Common myeloid progenitor, CD34-positive (primary cell): Measurements from ENCODE around the gene MAPRE3.

Experiments used
- CTCF ChIA-PET: fragments of 350-600 bp; sonication (Branson Sonifier 250); formaldehyde crosslinking; loops from one replicate; lab custom pipeline; 2021; ENCODE audit warnings: antibody characterized with exemption; lab: Charles Lee
- POLR2A ChIA-PET: fragments of 350-600 bp; sonication (Branson Sonifier 250); formaldehyde crosslinking; loops from one replicate; lab custom pipeline; 2021; ENCODE audit warnings: antibody characterized with exemption; lab: Charles Lee
- DNase-seq, 3 donors: peaks; one replicate each; pipeline versions ENCODE4 v3.0.0 to v3.0.0-alpha.2; 2013
- H3K27ac ChIP-seq, 2 experiments: 1 replicate in 1 of 2; 2 replicates in 1 of 2; pipeline ENCODE4 v1.7.0; 2013; ENCODE audit warnings: inconsistent platforms in 2 of 2, low read length in 2 of 2, mild to moderate bottlenecking in 2 of 2, low read depth in 1 of 2, moderate library complexity in 1 of 2; ENCODE audit not compliant: severe bottlenecking in 2 of 2, insufficient read depth in 1 of 2, poor library complexity in 1 of 2
- H3K27me3 ChIP-seq, 5 experiments: replicated peaks in 2 of 5; 1 replicate in 3 of 5; 2 replicates in 2 of 5; pipeline versions ENCODE4 v1.6.1 to v1.7.0; 2013; ENCODE audit warnings: low read length in 4 of 5, mild to moderate bottlenecking in 2 of 5, moderate library complexity in 2 of 5, inconsistent platforms in 1 of 5; ENCODE audit not compliant: insufficient read depth in 5 of 5, control insufficient read depth in 4 of 5
- H3K36me3 ChIP-seq, 4 experiments: 1 replicate in 2 of 4; 2 replicates in 2 of 4; pipeline versions ENCODE4 v1.6.1 to v1.7.0; 2013; ENCODE audit warnings: low read length in 3 of 4, control low read depth in 1 of 4, mild to moderate bottlenecking in 1 of 4; ENCODE audit not compliant: control insufficient read depth in 4 of 4, insufficient read depth in 4 of 4
- H3K4me1 ChIP-seq, 4 experiments: 1 replicate in 3 of 4; 2 replicates in 1 of 4; pipeline versions ENCODE4 v1.6.1 to v1.7.1; 2013; ENCODE audit warnings: low read length in 3 of 4, mild to moderate bottlenecking in 3 of 4, control low read depth in 1 of 4, inconsistent platforms in 1 of 4, moderate library complexity in 1 of 4; ENCODE audit not compliant: control insufficient read depth in 4 of 4, insufficient read depth in 4 of 4; ENCODE audit errors: control extremely low read depth in 1 of 4
- H3K4me3 ChIP-seq, 7 experiments: 1 replicate in 4 of 7; 2 replicates in 3 of 7; pipeline versions ENCODE4 v1.5.1 to v1.7.0; 2013; ENCODE audit warnings: mild to moderate bottlenecking in 7 of 7, low read length in 6 of 7, moderate library complexity in 6 of 7, inconsistent platforms in 2 of 7, low read depth in 2 of 7, control low read depth in 1 of 7; ENCODE audit not compliant: insufficient read depth in 4 of 7, control insufficient read depth in 1 of 7; ENCODE audit errors: extremely low read depth in 1 of 7
- H3K9me3 ChIP-seq, 5 experiments: 1 replicate in 4 of 5; 2 replicates in 1 of 5; pipeline versions ENCODE4 v1.6.1 to v1.7.1; 2013; ENCODE audit warnings: low read length in 4 of 5, mild to moderate bottlenecking in 2 of 5, inconsistent platforms in 1 of 5, low read depth in 1 of 5, moderate library complexity in 1 of 5; ENCODE audit not compliant: control insufficient read depth in 4 of 5, insufficient read depth in 2 of 5; ENCODE audit errors: control extremely low read depth in 1 of 5
- WGBS: methylation state at CpG from one replicate; pipeline ENCODE4 v1.1.5; 2013; ENCODE audit not compliant: insufficient coverage; 5-methylcytosine and 5-hydroxymethylcytosine counted together

The MAPRE3 gene

GRCh38 chr2:27054721-27055120, 84.3 kb downstream of the MAPRE3 start:
- 98% methylated on average over 8 of the region's 11 CpGs for WGBS
- POLR2A ChIA-PET = no interaction called here
- no peak for DNase-seq
- CTCF ChIA-PET = interaction anchor here (1.1 to 19.5 kb wide), 3 partner anchors 15 to 78 kb away, joined by 3 to 381 read pairs (median 3); partner anchors contain the start of genes EMILIN1, KHK and OST4
- no peak overlapping the region for H3K27ac ChIP-seq
- no peaks in the 10 kb centered on the region for H3K27me3 ChIP-seq
- H3K9me3 ChIP-seq = no peaks in the 10 kb centered on the region
- peaks cover 2 to 61% (median 49%) of the 10 kb centered on the region in 4 experiments for H3K36me3 ChIP-seq
- H3K4me1 ChIP-seq = peaks cover 2 to 18% (median 14%) of the 10 kb centered on the region in 4 experiments
- no peak overlapping the region for H3K4me3 ChIP-seq

GRCh38 chr2:27057184-27057583, 86.7 kb downstream of the MAPRE3 start:
- Histone ChIP-seq H3K9me3 (no peaks in the 10 kb centered on the region), H3K4me3 (no peak overlapping the region), H3K36me3 (peaks cover 2 to 69% (median 54%) of the 10 kb centered on the region in 4 experiments), H3K4me1 (peaks cover 2 to 5% (median 4%) of the 10 kb centered on the region in 4 experiments), H3K27ac (no peak overlapping the region), H3K27me3 (no peaks in the 10 kb centered on the region)
- no peak for DNase-seq
- POLR2A ChIA-PET = no interaction called here
- 94% methylated on average over 5 of the region's 6 CpGs for WGBS
- CTCF ChIA-PET = interaction anchor here (19.5 kb wide), 1 partner anchor 19 kb away, joined by 381 read pairs; the partner anchor contains the start of genes EMILIN1, KHK and OST4

DNA sequence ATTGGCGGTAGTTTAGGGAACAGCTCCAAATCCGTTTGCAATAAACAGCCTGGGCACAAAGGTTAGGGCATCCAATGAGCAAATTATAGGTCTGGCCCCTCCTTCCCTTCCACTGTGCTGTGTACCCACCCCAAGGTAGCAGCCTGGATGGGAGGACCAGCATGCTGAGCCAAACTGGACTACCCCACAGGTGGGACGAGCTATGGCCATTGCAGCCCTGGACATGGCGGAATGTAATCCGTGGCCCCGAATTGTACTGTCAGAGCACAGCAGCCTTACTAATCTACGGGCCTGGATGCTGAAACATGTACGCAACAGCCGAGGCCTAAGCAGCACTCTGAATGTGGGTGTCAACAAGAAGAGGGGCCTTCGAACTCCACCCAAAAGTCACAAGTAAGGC, 87.8 kb downstream of the MAPRE3 start:
- no peaks in the 10 kb centered on the region for H3K4me1 ChIP-seq
- no peaks in the 10 kb centered on the region for H3K27me3 ChIP-seq
- no peak overlapping the region for H3K4me3 ChIP-seq
- WGBS = 99% methylated on average over 10 of the region's 10 CpGs
- DNase-seq = no peak
- CTCF ChIA-PET = interaction anchor here (0.9 to 19.5 kb wide), 2 partner anchors 9 to 18 kb away, joined by 4 to 381 read pairs; partner anchors contain the start of genes EMILIN1, KHK and OST4
- peaks cover 2 to 71% (median 54%) of the 10 kb centered on the region in 4 experiments for H3K36me3 ChIP-seq
- no peaks in the 10 kb centered on the region for H3K9me3 ChIP-seq
- no peak overlapping the region for H3K27ac ChIP-seq
- POLR2A ChIA-PET = interaction anchor here (1.3 kb wide), 1 partner anchor 16 kb away, joined by 4 read pairs; no protein-coding TSS in a partner anchor

DNA sequence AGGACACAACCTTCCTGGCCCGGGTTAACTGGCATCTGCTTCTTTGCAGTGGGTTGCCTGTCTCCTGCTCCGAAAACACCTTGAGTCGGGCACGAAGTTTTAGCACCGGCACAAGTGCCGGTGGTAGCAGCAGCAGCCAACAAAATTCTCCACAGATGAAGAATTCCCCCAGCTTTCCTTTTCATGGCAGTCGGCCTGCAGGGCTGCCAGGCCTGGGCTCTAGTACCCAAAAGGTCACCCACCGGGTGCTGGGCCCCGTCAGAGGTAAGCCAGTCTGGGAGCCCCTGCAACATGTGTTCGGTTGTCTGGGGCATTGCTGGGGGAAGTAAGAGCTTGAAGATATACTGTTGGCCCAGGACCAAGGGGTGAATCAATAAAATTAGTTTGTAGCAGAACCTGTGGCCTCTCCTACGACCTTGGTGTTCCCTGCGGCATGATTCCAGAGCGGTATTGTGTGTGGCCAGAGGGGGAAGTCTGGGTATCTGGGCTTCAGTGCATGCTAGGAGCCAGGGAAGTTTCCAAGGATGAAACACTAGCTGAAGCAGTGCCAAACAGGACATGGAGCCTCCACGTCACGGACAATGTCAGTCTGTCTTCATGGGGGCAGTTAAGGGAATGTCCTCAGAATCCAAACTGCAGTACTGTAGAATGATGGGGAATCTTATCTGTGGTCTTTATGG, 88.8 kb downstream of the MAPRE3 start:
- H3K36me3 ChIP-seq = peaks cover 4 to 61% (median 45%) of the 10 kb centered on the region in 4 experiments
- CTCF ChIA-PET = interaction anchor here (0.9 to 19.5 kb wide), 4 partner anchors 8 to 26 kb away, joined by 3 to 381 read pairs (median 6); partner anchors contain the start of genes AGBL5, EMILIN1, KHK and OST4
- POLR2A ChIA-PET = interaction anchor here (1.3 kb wide), 1 partner anchor 15 kb away, joined by 4 read pairs; no protein-coding TSS in a partner anchor
- DNase-seq = no peak
- H3K4me1 ChIP-seq = no peaks in the 10 kb centered on the region
- no peaks in the 10 kb centered on the region for H3K9me3 ChIP-seq
- H3K27ac ChIP-seq = no peak overlapping the region
- 99% methylated on average over 14 of the region's 15 CpGs for WGBS
- H3K27me3 ChIP-seq = no peaks in the 10 kb centered on the region
- no peak overlapping the region for H3K4me3 ChIP-seq

DNA sequence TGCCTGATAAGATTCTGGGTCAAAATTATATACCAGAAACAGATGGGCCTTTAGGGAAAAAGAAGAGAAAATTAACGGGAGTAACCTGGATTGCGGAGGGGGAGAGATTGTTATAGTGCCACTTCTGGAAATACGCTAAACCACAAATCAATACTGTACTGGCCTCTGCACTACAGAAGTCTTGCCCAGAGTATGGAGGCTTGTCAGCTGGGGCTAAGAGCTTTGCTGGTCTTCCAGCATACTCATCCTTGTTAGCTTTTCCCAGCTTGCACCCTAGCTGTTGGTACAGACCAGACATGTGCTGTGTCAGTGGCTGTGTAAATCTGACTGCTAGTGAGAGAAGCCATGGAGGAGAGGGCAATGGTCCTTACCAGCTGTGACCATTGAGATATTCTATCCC, 89.9 kb downstream of the MAPRE3 start:
- peaks cover 6 to 56% (median 38%) of the 10 kb centered on the region in 4 experiments for H3K36me3 ChIP-seq
- no peaks in the 10 kb centered on the region for H3K27me3 ChIP-seq
- H3K9me3 ChIP-seq = no peaks in the 10 kb centered on the region
- no peak for DNase-seq
- WGBS = 97% methylated on average over 3 of the region's 3 CpGs
- CTCF ChIA-PET = interaction anchor here (1.2 to 19.5 kb wide), 4 partner anchors 9 to 27 kb away, joined by 3 to 381 read pairs (median 6); partner anchors contain the start of genes AGBL5, EMILIN1, KHK and OST4
- H3K27ac ChIP-seq = no peak overlapping the region
- no peaks in the 10 kb centered on the region for H3K4me1 ChIP-seq
- POLR2A ChIA-PET = no interaction called here
- no peak overlapping the region for H3K4me3 ChIP-seq

- peaks cover 0 to 10% (median 5%) of the 10 kb centered on the region in 4 experiments for H3K4me1 ChIP-seq
- 94% methylated on average over 3 of the region's 3 CpGs for WGBS
- ChIA-PET POLR2A (no interaction called here), CTCF (interaction anchor here (6.2 to 28.0 kb wide), 2 partner anchors 11 to 17 kb away, joined by 28 to 381 read pairs; partner anchors contain the start of gene AGBL5)
- no peak overlapping the region for H3K4me3 ChIP-seq
- no peaks in the 10 kb centered on the region for H3K9me3 ChIP-seq
- H3K27ac ChIP-seq = no peak overlapping the region
- H3K36me3 ChIP-seq = peaks cover 6 to 49% (median 29%) of the 10 kb centered on the region in 4 experiments
- DNase-seq = no peak
- H3K27me3 ChIP-seq = no peaks in the 10 kb centered on the region
These were observed 94.7 kb downstream of the MAPRE3 start for GRCh38 chr2:27065128-27065527.
